ENCODE measurements around the gene MAPKAP1.
"Not testable (repeated sequence)": the region's sequence is repeated elsewhere in the genome, so short reads cannot be mapped to it uniquely, and the experiment has no call there.

MAPKAP1 gene

DNA sequence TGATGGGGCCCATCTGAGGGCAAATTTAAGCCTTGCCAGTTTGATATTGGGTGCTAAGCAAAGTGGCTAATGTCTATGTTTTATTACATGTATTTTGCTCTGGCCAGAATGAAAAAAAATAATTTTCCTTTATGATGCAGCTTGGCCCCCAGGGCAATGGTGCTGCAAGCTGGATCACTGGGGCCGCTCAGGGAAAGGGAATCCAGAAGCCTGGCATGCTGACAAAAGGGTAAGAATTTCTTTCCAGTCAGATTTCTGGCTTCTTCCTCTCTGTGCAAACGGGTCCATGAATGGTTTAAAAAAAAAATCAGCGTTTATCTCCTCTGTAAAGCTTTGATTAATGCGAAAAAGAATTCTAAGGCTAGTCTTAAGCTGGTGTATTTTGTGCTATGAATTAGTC lies 138.4 kb downstream of the MAPKAP1 start:
- Mint-ChIP-seq H3K4me1 (ENCODE audit: low read depth) (peaks cover 23% of the 10 kb centered on the region), H3K36me3 (ENCODE audit: low read depth) (peaks cover 52% of the 10 kb centered on the region), H3K27me3 (no peaks in the 10 kb centered on the region), H3K9me3 (peaks cover 13% of the 10 kb centered on the region), H3K27ac (no peak overlapping the region), H3K4me3 (no peak overlapping the region)

DNA sequence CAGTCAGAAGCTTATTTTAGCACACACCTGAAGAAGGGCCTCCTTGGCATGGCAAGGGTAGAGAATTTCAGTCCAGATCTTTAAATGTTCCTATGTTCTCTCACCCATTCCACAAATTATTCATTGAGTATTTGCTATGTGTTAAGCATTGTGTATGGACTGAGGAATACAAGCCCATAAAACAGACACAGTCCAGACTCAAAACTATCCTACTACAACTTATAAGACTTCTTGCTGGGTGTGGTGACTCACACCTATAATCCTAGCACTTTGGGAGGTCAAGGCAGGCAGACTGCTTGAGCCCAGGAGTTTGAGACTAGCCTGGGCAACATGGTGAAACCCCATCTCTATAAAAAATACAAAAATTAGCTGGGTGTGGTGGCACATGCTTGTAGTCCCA lies 141.0 kb downstream of the MAPKAP1 start:
- not testable (repeated sequence) for H3K4me3 Mint-ChIP-seq, H3K9me3 Mint-ChIP-seq, H3K27me3 Mint-ChIP-seq
- H3K4me1 Mint-ChIP-seq (ENCODE audit: low read depth), result peaks cover 48% of the 10 kb centered on the region
- H3K27ac Mint-ChIP-seq, result peak overlapping the region; percentile 37
- peaks cover 32% of the 10 kb centered on the region for H3K36me3 Mint-ChIP-seq (ENCODE audit: low read depth)

DNA sequence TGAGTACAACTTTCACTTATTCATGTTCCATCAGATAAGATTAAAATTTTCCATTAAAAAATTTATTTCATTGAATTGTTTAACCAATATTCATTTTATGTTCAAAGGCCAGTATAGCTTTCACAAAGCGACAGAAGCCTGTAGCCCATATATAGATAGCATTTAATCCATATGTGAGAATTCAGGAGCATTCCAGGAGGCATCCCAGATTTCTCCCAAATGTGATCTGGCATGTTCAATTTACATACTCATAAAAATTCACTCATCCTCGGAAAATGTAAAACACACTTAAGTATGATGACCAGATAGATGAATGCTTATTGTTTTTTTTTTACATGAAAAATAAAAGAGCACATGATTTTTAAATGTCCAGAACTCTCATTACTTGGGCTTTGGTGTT lies 141.9 kb downstream of the MAPKAP1 start:
- H3K27ac Mint-ChIP-seq, result no peak overlapping the region
- no peak overlapping the region for H3K4me3 Mint-ChIP-seq
- H3K27me3 Mint-ChIP-seq, result no peaks in the 10 kb centered on the region
- no peaks in the 10 kb centered on the region for H3K9me3 Mint-ChIP-seq
- H3K4me1 Mint-ChIP-seq (ENCODE audit: low read depth), result peaks cover 52% of the 10 kb centered on the region
- H3K36me3 Mint-ChIP-seq (ENCODE audit: low read depth), result peaks cover 26% of the 10 kb centered on the region

DNA sequence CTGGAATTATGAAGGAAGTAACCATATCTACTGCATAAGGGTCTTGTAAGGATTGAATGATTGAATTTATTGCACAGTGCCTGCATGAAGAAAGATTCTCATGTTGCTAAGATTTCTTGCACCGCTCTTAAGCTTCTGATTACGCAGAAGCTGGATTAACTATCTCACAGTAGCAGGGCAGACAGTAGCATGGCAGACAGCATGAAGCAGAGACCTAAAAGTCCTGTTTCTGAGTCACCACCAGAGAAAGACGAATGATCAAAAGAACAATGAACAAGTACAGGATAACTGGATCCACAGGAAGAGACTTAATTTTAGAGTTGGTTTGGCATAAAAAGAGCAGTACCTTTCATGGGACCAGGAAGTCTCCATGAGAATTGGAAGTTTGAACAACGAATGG lies 142.4 kb downstream of the MAPKAP1 start:
- no peak overlapping the region for H3K4me3 Mint-ChIP-seq
- peaks cover 23% of the 10 kb centered on the region for H3K36me3 Mint-ChIP-seq (ENCODE audit: low read depth)
- no peaks in the 10 kb centered on the region for H3K9me3 Mint-ChIP-seq
- H3K4me1 Mint-ChIP-seq (ENCODE audit: low read depth), result peaks cover 52% of the 10 kb centered on the region
- H3K27ac Mint-ChIP-seq, result no peak overlapping the region
- no peaks in the 10 kb centered on the region for H3K27me3 Mint-ChIP-seq

DNA sequence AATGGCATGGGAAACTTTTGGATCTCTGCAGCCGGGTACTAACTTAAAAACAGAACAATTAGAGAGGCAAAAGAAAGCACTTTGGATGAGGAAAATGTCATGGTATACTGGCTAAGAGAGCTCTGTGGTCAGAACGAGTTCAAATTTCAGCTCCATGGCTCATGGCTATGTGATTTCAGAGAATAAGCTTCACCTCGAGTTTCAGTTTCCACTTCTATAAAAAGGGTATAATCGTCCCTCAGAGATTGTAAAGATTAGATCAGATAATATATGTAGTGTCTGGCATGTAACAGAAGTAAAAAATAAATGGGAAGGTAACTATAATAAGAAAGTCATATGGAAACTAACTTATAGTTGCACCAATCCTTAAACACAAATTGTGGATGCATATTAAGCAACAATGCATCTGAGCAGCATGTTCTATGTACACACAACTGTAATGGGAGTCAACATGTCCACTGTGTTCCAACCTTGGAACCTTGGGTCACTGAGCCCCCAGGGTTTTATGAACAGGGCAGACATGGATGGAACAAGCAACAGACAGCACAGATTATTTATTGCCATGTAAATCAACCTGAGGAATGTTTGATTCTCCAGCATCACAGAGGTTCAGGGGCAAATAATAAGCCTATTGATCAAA lies 145.4 kb downstream of the MAPKAP1 start:
- H3K4me3 Mint-ChIP-seq, result peak overlapping the region; percentile 43
- H3K9me3 Mint-ChIP-seq, result no peaks in the 10 kb centered on the region
- peaks cover 21% of the 10 kb centered on the region for H3K36me3 Mint-ChIP-seq (ENCODE audit: low read depth)
- H3K27ac Mint-ChIP-seq, result peak overlapping the region; percentile 65
- H3K4me1 Mint-ChIP-seq (ENCODE audit: low read depth), result peaks cover 53% of the 10 kb centered on the region
- H3K27me3 Mint-ChIP-seq, result no peaks in the 10 kb centered on the region

DNA sequence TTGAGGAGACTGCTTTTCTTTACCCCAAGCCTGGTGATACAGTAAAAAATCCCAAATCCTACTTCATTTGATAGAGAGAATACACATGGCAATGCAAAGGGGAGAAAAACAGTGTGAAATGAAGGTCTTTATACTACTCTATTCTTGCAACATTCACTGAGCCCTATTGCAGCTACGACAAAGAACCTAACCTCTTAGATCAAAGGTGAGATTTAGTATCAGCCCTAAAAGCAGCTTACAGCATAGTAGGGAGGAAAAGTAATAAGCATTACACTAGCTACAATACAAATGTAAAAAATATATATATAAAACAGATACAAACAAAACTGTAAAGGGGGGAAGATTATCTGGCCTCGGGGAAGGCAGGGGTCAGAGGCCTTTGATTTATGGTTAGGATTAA lies 147.1 kb downstream of the MAPKAP1 start:
- Mint-ChIP-seq H3K4me3 (no peak overlapping the region), H3K27me3 (no peaks in the 10 kb centered on the region), H3K4me1 (ENCODE audit: low read depth) (peaks cover 39% of the 10 kb centered on the region), H3K27ac (no peak overlapping the region), H3K36me3 (ENCODE audit: low read depth) (peaks cover 25% of the 10 kb centered on the region), H3K9me3 (no peaks in the 10 kb centered on the region)

DNA sequence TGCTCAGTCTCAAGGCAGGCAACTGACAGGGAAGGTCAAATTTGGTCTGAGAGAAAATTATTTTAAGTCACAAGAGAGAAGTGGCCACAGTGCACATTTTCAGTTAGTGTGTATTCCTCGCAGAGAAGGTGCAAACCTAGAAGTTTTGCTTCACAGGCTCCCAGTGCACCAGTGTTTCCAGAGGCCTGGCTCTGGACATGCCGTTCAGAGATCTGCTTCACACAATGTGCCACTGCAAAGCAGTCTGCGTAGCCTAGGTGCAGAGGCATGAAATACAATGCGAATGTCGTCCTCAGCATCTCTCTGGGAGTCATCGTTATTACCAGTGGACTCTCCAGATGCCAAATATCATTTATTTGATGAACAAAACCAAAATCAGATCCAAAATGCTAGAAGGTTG lies 147.8 kb downstream of the MAPKAP1 start:
- H3K4me1 Mint-ChIP-seq (ENCODE audit: low read depth), result peaks cover 34% of the 10 kb centered on the region
- H3K27me3 Mint-ChIP-seq, result no peaks in the 10 kb centered on the region
- H3K9me3 Mint-ChIP-seq, result no peaks in the 10 kb centered on the region
- H3K27ac Mint-ChIP-seq, result no peak overlapping the region
- no peak overlapping the region for H3K4me3 Mint-ChIP-seq
- H3K36me3 Mint-ChIP-seq (ENCODE audit: low read depth), result peaks cover 21% of the 10 kb centered on the region

DNA sequence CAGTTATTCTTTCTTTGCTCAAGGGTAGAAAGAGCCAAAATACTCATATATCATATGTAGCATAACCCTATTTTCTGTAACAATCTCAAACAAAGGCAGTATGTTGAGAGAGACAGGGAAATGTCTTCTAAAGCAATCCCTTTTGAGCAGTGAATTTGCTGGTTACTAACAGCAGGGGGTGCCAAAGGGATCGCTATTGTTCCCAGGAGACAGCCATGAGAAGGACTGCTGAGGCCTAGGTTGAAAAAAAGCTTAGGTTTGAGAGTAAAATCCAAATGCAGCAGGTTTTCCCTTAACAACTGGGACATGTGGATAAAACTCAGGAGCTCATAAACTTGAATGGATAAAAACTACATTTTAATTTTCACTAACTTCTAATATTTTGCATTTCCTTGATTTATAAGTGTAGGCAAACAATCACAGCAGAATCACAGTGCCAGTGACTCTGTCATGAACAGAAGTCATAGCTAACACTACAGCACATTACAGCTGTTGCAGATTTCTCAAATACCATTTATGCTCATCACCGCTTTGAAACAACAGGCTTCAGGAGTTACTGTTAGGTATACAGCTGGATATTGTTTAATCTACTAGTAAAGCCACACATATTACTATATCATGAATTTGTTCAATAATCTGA lies 148.4 kb downstream of the MAPKAP1 start:
- Mint-ChIP-seq H3K27me3 (no peaks in the 10 kb centered on the region), H3K4me3 (no peak overlapping the region), H3K27ac (no peak overlapping the region), H3K9me3 (no peaks in the 10 kb centered on the region), H3K36me3 (ENCODE audit: low read depth) (peaks cover 27% of the 10 kb centered on the region), H3K4me1 (ENCODE audit: low read depth) (peaks cover 33% of the 10 kb centered on the region)

DNA sequence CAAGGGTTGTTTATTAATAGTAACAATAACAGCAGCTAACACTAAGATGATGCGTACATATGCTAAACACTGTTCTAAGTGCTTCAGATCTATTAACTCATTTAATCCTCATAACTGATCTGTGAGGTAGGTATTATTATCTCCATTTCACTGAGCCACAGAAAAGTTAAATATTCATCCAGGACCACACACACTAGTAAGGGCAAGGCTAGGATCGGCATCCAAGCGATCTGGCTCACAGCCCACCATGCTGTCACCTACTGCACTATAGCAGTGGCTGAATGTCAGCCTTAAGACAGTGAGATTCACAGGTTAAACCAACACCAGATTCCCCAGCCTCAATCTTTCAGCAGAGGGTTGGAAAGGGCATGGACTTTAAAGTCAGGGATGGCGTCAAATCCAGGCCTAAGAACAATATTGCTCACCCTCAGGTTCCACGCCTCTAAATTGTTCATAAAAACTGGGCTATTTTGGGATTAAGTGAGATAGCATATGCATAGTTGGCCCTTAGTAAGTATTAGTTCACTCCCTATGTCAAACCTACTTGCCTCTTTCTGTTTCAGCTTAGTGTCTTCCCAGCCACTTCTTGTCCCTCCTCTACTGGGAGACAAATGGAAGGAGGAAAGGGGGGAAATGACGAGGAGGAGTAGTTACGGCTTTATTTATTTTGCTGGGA lies 150.8 kb downstream of the MAPKAP1 start:
- Mint-ChIP-seq H3K9me3 (no peaks in the 10 kb centered on the region), H3K4me3 (no peak overlapping the region), H3K4me1 (ENCODE audit: low read depth) (peaks cover 10% of the 10 kb centered on the region), H3K36me3 (ENCODE audit: low read depth) (peaks cover 27% of the 10 kb centered on the region), H3K27ac (no peak overlapping the region), H3K27me3 (no peaks in the 10 kb centered on the region)

DNA sequence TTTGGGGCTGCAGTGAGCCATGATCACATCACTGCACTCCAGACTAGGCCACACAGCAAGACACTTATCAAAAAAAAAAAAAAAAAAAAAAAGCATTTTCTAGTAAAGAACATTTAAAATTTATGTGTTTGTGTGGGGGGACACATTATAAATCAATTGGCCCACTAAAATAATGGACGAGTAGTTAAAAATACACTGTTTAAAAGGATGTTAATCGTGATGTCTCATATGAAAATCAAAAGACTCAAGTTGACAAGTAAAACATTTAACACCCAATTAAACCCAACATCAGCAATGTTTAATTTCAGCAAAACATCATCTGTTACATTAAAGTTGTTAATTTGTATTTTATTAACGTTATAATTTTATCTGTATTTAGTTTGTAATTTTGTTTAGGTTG lies 152.3 kb downstream of the MAPKAP1 start:
- no peak overlapping the region for H3K27ac Mint-ChIP-seq
- H3K27me3 Mint-ChIP-seq, result no peaks in the 10 kb centered on the region
- peaks cover 30% of the 10 kb centered on the region for H3K36me3 Mint-ChIP-seq (ENCODE audit: low read depth)
- no peak overlapping the region for H3K4me3 Mint-ChIP-seq
- H3K9me3 Mint-ChIP-seq, result no peaks in the 10 kb centered on the region
- H3K4me1 Mint-ChIP-seq (ENCODE audit: low read depth), result peaks cover 5% of the 10 kb centered on the region

DNA sequence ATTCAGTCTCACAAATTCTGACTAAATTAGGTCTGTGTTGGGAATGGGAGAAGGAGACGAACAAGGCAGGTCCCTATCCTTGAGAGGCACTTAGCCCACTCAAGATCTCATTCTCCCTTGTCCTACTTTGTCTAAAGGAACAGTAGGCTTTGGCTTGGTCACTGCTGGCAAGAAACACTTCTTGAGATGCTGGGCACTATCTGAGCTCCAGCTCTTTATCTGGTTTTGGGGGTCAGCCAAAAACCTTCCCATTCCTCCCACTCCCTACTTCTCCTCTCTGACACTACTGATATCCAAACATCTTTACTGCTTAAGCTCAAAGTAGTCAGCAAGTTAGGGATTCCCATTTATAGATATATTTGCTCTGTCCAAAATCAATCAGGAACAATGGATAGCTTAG lies 155.2 kb downstream of the MAPKAP1 start:
- Mint-ChIP-seq H3K27me3 (no peaks in the 10 kb centered on the region), H3K4me1 (ENCODE audit: low read depth) (no peaks in the 10 kb centered on the region), H3K36me3 (ENCODE audit: low read depth) (peaks cover 20% of the 10 kb centered on the region), H3K4me3 (no peak overlapping the region), H3K9me3 (no peaks in the 10 kb centered on the region), H3K27ac (no peak overlapping the region)

DNA sequence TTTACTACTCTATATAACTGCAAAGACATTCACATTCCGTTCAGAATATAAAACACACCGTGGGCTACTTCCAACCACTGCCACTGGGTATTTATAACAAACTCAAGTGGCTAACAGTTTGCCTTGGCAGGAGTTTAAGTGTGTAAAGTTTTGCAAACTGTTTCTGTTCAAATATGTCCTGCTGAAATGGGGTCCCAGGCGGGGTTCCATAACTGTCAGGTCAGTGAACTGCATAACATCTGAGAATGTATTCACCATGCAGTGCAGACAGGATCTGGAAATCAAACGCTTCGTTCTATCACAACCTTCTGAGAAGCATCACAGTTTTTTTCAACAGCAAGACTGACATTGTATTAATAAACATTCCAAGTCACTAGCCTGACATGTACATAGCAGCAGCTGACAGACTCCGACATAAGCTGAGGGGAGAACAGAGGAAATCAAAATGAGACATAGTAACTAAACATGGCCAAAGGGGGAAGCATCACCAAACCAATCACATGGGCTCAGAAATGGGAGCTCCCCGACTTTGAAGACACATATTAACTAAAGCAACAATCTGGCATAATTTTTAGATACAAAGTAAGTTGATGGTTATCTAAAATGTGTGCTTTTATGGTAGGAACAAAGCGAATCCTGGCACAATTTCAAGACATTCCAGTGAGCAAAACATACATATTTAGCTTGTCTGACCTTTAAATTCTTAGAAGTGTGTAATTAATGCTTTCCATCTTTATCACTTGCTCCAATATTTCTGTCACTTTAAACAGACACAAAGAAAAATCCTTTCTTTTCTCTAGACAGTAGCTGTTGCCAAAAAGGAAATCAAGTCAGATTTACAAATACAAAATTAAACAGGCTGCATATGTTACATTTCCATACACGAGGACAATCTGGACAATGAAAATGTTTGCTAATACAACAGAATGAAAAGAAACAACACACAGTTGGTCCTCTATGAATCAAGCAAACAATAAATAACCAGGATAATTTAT lies 156.8 kb downstream of the MAPKAP1 start:
- H3K36me3 Mint-ChIP-seq (ENCODE audit: low read depth), result peaks cover 12% of the 10 kb centered on the region
- H3K27ac Mint-ChIP-seq, result no peak overlapping the region
- no peaks in the 10 kb centered on the region for H3K27me3 Mint-ChIP-seq
- H3K4me1 Mint-ChIP-seq (ENCODE audit: low read depth), result no peaks in the 10 kb centered on the region
- H3K4me3 Mint-ChIP-seq, result no peak overlapping the region
- H3K9me3 Mint-ChIP-seq, result no peaks in the 10 kb centered on the region

DNA sequence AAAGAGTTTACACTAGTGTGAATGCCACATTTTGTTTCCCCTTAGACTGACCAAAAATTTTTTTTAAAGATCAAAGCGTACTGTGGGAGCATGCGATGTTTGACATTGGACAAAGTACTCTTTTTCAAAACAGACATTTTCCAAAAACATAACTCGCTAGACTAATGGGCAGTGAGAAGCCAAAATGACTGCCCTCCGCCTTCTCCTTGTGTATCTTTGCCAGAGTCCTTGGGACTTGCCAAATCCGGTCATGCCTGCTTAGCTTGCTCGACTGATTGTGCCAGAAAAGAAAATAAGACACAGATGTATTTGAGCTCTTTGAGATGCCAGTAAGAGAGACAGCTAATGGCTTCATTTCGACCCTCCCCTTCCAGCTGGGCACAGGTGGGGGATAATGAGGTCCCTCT lies 157.5 kb downstream of the MAPKAP1 start:
- Mint-ChIP-seq H3K36me3 (ENCODE audit: low read depth) (peaks cover 10% of the 10 kb centered on the region), H3K4me1 (ENCODE audit: low read depth) (no peaks in the 10 kb centered on the region), H3K27ac (no peak overlapping the region)

DNA sequence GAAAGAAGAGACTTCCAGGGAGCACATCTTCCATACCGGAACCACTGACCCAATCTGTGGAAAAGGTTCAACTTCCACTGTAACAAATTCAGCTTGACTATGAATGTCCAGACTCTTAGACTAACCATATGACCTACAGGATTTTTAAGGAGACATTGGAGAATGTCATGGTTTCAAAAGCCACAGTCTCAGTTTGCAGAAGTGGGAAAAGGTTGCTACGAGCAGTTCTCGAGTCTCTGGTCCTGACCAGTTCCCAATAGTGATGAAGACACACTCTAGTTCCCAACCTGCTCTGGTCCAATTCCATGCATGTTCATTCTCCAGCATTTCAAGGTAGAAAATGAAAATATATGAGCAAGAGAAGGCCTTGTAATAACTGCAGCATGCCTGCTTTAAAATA lies 158.0 kb downstream of the MAPKAP1 start:
- Mint-ChIP-seq H3K4me1 (ENCODE audit: low read depth) (no peaks in the 10 kb centered on the region), H3K27ac (no peak overlapping the region), H3K4me3 (no peak overlapping the region), H3K9me3 (no peaks in the 10 kb centered on the region), H3K36me3 (ENCODE audit: low read depth) (peaks cover 8% of the 10 kb centered on the region), H3K27me3 (no peaks in the 10 kb centered on the region)

More for the DNA sequence above, 157.5 kb downstream of the MAPKAP1 start:
- Mint-ChIP-seq H3K27me3 (no peaks in the 10 kb centered on the region), H3K4me3 (no peak overlapping the region), H3K9me3 (no peaks in the 10 kb centered on the region)

DNA sequence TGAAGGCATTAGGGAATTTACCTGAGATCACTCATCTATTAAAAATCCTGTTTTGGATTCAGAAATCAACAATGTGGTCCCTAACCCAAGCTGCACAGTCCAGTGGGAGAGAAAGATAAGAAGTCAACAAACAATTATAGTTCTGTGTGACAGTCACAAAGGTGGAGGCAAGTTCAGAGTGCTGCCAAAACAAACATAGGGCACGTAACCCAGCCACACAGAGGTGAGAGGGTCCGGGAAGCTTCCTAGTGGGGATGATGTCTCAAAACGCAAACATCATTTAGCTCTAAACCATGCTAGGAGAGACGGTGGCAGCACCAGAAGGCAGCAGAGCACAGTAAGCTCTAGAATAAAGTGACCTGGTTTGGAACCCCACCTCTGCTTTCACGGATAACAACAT lies 158.9 kb downstream of the MAPKAP1 start:
- Mint-ChIP-seq H3K9me3 (no peaks in the 10 kb centered on the region), H3K27ac (no peak overlapping the region), H3K4me3 (no peak overlapping the region), H3K27me3 (no peaks in the 10 kb centered on the region), H3K4me1 (ENCODE audit: low read depth) (no peaks in the 10 kb centered on the region), H3K36me3 (ENCODE audit: low read depth) (peaks cover 3% of the 10 kb centered on the region)

All from stimulated activated naive CD8-positive, alpha-beta T cell treated with anti-CD3 and anti-CD28 coated beads, Interleukin-15, Interleukin-2, amounts not matched to agents 100 ng/mL and 50 ng/mL, for 24 hours (primary cell).